ENCODE data around the gene NFIL3.

DNA sequence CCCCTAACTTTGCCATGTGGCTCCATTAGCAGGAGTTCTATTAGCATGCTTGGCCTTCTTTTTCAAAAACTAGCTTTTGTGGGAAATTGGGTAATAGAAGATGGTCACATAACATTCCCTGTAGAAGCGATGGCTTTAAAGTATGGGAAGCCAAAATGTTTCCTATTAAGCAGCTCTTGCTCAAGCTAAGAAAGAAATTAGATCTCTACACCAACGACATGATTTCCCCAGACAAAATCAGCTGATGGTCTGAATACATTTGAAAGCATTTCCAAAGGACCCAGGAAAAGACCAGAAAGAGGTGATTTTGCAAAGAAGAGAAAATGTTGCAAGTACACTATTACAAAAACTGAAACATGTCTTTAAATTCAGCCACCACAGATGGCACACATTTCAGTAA is 4.8 kb upstream of the NFIL3 start:
- TF ChIP-seq POLR2A (IDR thresholded peaks at IDR 0.05) (no peak), EP300 (IDR thresholded peaks at IDR 0.05; ENCODE audit: low read depth) (no peak), POLR2AphosphoS5 (IDR thresholded peaks at IDR 0.05) (no peak)
- TF ChIP-seq, protein P1, sequence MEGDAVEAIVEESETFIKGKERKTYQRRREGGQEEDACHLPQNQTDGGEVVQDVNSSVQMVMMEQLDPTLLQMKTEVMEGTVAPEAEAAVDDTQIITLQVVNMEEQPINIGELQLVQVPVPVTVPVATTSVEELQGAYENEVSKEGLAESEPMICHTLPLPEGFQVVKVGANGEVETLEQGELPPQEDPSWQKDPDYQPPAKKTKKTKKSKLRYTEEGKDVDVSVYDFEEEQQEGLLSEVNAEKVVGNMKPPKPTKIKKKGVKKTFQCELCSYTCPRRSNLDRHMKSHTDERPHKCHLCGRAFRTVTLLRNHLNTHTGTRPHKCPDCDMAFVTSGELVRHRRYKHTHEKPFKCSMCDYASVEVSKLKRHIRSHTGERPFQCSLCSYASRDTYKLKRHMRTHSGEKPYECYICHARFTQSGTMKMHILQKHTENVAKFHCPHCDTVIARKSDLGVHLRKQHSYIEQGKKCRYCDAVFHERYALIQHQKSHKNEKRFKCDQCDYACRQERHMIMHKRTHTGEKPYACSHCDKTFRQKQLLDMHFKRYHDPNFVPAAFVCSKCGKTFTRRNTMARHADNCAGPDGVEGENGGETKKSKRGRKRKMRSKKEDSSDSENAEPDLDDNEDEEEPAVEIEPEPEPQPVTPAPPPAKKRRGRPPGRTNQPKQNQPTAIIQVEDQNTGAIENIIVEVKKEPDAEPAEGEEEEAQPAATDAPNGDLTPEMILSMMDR (IDR thresholded peaks at IDR 0.05): no peak
